ENCODE measurements around the gene CEP20. TPM values are rescaled to one million over a fixed set of nuclear protein-coding genes. Genes with fewer than 3 reads are reported as not detected.

CEP20 gene
- total and polyA plus RNA-seq, 2 donors (not counting 1 experiment from before 2014, with no cell fraction given), result 14.2 to 30.2 TPM

DNA sequence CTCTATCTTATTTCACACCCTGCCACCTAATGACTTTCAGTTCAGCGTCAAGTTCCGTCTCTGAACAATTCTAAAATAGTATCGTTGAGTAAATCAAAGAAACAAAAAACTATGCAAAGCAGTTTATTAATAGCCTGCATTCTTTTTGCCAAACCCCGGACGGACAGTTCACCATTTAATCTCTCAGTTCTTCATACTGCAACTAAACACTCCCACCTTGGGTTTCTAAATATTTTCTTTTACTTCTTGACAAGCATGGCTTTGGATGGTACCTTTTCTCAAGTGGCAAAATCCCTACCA is 32.7 kb downstream of the CEP20 start:
- Histone ChIP-seq H3K79me2 (ENCODE audit: control insufficient read depth, insufficient read depth, low read length) (no peaks in the 10 kb centered on the region), H3K4me3 (ENCODE audit: control extremely low read depth in 1 of 5, extremely low read depth in 1 of 5, insufficient read depth in 1 of 5, low read depth in 2 of 5, low read length in 4 of 5) (peak overlapping the region in 2 of 5 experiments; percentile 9 to 15), H3K4me1 (ENCODE audit: control insufficient read depth in 2 of 2, insufficient read depth in 2 of 2, low read length in 2 of 2) (peaks cover 24 to 31% of the 10 kb centered on the region in 2 donors), H2AFZ (ENCODE audit: insufficient read depth, low read depth, low read length, poor library complexity, severe bottlenecking) (no peak overlapping the region), H3K27ac (ENCODE audit: low read length in 2 of 2) (no peak overlapping the region), H4K20me1 (ENCODE audit: control insufficient read depth, insufficient read depth, low read length, poor library complexity, severe bottlenecking) (no peaks in the 10 kb centered on the region), H3K36me3 (replicated peaks in 1 of 2; ENCODE audit: control extremely low read depth in 1 of 2, control insufficient read depth in 1 of 2, extremely low read depth in 1 of 2, insufficient read depth in 2 of 2, low read length in 1 of 2) (no peaks in the 10 kb centered on the region), H3K27me3 (replicated peaks in 1 of 4; ENCODE audit: control extremely low read depth in 1 of 4, control insufficient read depth in 3 of 4, insufficient read depth in 4 of 4, low read length in 3 of 4) (peaks cover 0 to 34% (median 15%) of the 10 kb centered on the region in 4 experiments), H3K4me2 (replicated peaks; ENCODE audit: low read depth, low read length, poor library complexity, severe bottlenecking) (peak overlapping the region; percentile 40), H3K9me3 (ENCODE audit: control extremely low read depth in 1 of 3, control insufficient read depth in 2 of 3, insufficient read depth in 1 of 3, low read length in 2 of 3) (peaks cover 0 to 1% (median 0%) of the 10 kb centered on the region in 3 donors), H3K9ac (ENCODE audit: low read length) (no peak overlapping the region)
- intact Hi-C loops (cut with micrococcal nuclease), result no loop called here
- Mint-ChIP-seq H3K9me3 (ENCODE audit: insufficient read depth) (no peaks in the 10 kb centered on the region), H3K4me1 (peaks cover 19% of the 10 kb centered on the region), H3K4me3 (peak overlapping the region; percentile 55), H3K27me3 (peaks cover 22% of the 10 kb centered on the region), H3K27ac (no peak overlapping the region)
- no peak for TF ChIP-seq EZH2 (IDR thresholded peaks at IDR 0.05; ENCODE audit: borderline replicate concordance, insufficient read depth, low read depth, low read length, poor library complexity, severe bottlenecking)
- no peak for TF ChIP-seq CTCF (IDR thresholded peaks at IDR 0.05)
- WGBS (ENCODE audit: insufficient coverage), result 43% methylated on average over 2 of the region's 5 CpGs
- no peak for ATAC-seq (ENCODE audit: low read depth)
- CTCF ChIA-PET, result no interaction called here
- DNase-seq, result no peak
- POLR2A ChIA-PET, result no interaction called here

DNA sequence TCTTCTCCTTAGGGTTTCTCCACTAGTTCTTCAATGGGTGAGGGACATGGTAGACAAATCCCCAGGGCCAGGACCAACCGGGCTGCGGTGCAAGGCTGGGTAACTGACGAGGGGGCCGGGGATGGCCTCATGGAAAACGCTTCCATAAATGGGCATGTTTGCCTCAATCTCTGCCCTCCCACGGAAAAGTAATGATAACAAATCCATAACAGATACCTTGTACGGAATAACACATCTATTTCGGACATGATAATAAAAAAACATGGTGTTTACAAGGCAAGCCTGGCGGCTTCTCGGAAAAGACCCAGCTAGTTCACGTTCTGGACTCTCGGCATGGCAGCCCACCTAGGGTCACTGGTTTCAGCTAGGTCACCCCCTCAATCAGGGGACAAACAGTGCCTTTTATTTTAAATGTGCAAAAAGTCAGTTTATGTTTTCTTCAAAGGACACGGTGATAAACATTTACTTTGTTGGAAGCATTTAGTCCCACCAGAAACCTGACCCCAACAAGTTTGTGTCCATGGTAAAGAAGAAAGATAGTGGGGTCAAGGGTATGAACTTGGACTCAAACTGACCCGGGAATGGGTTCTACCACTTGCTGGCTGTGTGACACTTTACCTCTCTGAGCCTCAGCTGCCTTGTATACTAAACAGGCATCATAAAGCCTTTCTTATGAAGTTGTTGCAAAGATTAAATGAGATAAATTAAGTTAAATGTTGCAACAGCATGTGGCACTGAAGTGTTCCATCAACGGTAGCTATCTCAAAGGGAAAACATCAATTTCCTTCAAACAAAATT is 33.3 kb downstream of the CEP20 start:
- peaks cover 24 to 31% of the 10 kb centered on the region in 2 donors for H3K4me1 ChIP-seq (ENCODE audit: control insufficient read depth in 2 of 2, insufficient read depth in 2 of 2, low read length in 2 of 2)
- H4K20me1 ChIP-seq (ENCODE audit: control insufficient read depth, insufficient read depth, low read length, poor library complexity, severe bottlenecking), result no peaks in the 10 kb centered on the region
- POLR2A ChIA-PET, result no interaction called here
- no peak for DNase-seq
- H3K27ac Mint-ChIP-seq, result no peak overlapping the region
- intact Hi-C loops (cut with micrococcal nuclease), result no loop called here
- TF ChIP-seq CTCF (IDR thresholded peaks at IDR 0.05), result no peak
- no peak for TF ChIP-seq EZH2 (IDR thresholded peaks at IDR 0.05; ENCODE audit: borderline replicate concordance, insufficient read depth, low read depth, low read length, poor library complexity, severe bottlenecking)
- no peaks in the 10 kb centered on the region for H3K79me2 ChIP-seq (ENCODE audit: control insufficient read depth, insufficient read depth, low read length)
- H3K4me3 ChIP-seq (ENCODE audit: control extremely low read depth in 1 of 5, extremely low read depth in 1 of 5, insufficient read depth in 1 of 5, low read depth in 2 of 5, low read length in 4 of 5), result no peak overlapping the region
- H3K9ac ChIP-seq (ENCODE audit: low read length), result no peak overlapping the region
- CTCF ChIA-PET, result no interaction called here
- peak overlapping the region; percentile 40 for H3K4me2 ChIP-seq (replicated peaks; ENCODE audit: low read depth, low read length, poor library complexity, severe bottlenecking)
- no peak for ATAC-seq (ENCODE audit: low read depth)
- peaks cover 19% of the 10 kb centered on the region for H3K4me1 Mint-ChIP-seq
- H3K27me3 Mint-ChIP-seq, result peaks cover 22% of the 10 kb centered on the region
- no peaks in the 10 kb centered on the region for H3K9me3 Mint-ChIP-seq (ENCODE audit: insufficient read depth)
- peaks cover 0 to 1% (median 0%) of the 10 kb centered on the region in 3 donors for H3K9me3 ChIP-seq (ENCODE audit: control extremely low read depth in 1 of 3, control insufficient read depth in 2 of 3, insufficient read depth in 1 of 3, low read length in 2 of 3)
- H3K27me3 ChIP-seq (replicated peaks in 1 of 4; ENCODE audit: control extremely low read depth in 1 of 4, control insufficient read depth in 3 of 4, insufficient read depth in 4 of 4, low read length in 3 of 4), result peaks cover 0 to 34% (median 15%) of the 10 kb centered on the region in 4 experiments
- H2AFZ ChIP-seq (ENCODE audit: insufficient read depth, low read depth, low read length, poor library complexity, severe bottlenecking), result no peak overlapping the region
- 90% methylated on average over 13 of the region's 15 CpGs for WGBS (ENCODE audit: insufficient coverage)
- no peak overlapping the region for H3K27ac ChIP-seq (ENCODE audit: low read length in 2 of 2)
- H3K36me3 ChIP-seq (replicated peaks in 1 of 2; ENCODE audit: control extremely low read depth in 1 of 2, control insufficient read depth in 1 of 2, extremely low read depth in 1 of 2, insufficient read depth in 2 of 2, low read length in 1 of 2), result no peaks in the 10 kb centered on the region
- peak overlapping the region; percentile 55 for H3K4me3 Mint-ChIP-seq

All from B cell (primary cell).